RCC 7860 (cell line): ENCODE measurements around the gene GP9.
"Not testable (repeated sequence)": the region's sequence is repeated elsewhere in the genome, so short reads cannot be mapped to it uniquely, and the experiment has no call there.

Source experiments
- DNase-seq: peaks from one replicate; pipeline ENCODE4 v3.0.0-alpha.2; 2015; ENCODE audit warnings: low spot score
- FAIRE-seq: peaks from 2 replicates; lab custom pipeline; 2012; peaks lifted over from hg19 to GRCh38; lab: Jason Lieb, UNC

The GP9 gene

DNA sequence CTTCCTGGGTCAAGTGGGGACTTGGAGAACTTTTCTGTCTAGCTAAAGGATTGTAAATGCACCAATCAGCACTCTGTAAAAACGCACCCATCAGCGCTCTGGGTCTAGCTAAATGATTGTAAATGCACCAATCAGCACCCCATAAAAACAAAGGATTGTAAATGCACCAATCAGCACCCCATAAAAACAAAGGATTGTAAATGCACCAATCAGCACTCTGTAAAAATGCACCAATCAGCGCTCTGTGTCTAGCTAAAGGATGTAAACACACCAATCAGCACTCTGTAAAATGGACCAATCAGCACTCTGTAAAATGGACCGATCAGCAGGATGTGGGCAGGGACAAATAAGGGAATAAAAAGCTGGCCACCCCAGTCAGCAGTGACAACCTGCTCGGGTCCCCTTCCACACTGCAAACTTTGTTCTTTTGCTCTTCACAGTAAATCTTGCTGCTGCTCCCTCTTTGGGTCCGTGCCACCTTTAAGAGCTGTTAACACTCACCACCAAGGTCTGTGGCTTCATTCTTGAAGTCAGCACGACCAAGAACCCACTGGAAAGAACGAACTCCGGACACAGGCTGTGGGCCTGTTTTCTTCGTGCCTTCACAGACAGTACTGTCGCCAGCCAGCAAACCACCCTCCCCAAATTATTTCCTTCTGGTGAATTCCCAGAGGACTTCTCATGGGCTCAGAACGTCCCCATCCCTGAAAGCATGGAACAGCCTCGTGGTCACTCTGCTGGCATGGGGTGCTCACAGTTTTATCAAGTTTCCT, 8.9 kb downstream of the GP9 start:
- DNase-seq, FAIRE-seq: not testable (repeated sequence)

DNA sequence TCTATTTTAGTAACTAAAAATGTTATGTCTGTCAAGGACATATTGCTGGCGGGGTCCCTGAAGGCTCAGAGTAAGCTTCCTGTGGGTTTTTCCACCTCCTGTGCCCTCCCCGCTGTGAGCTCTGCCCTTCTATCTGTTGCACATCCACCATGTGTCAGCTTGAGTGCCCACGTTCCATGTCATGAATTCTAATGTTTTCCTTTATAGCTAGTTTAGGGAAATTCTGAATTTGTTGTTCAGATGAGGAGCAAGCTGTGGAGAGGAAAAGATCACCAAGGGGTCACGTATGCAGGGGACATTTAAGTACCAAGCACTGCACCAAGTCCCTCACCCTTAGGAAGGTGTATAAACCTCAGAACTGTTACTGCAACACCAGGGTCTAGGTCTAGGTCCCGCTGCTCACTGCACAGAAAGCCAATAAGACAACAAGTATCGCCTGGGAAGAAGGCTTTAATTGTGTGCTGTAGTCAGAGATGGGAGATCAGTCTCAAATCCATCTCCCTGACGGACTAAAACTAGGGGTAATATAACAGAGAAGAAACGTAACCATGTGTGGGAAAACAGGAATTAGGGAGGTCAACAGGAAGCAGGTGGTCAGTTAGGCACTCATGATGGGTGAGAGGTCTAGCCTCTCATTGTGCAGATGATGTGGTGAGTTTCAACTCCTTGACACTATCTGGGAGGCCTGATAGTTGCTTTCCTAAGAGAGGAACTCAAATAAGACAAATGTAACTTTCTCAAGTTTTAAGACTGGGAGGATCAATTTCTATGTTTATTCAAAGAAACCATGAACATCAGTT, 9.7 kb downstream of the GP9 start:
- DNase-seq, result no peak
- no peak for FAIRE-seq

DNA sequence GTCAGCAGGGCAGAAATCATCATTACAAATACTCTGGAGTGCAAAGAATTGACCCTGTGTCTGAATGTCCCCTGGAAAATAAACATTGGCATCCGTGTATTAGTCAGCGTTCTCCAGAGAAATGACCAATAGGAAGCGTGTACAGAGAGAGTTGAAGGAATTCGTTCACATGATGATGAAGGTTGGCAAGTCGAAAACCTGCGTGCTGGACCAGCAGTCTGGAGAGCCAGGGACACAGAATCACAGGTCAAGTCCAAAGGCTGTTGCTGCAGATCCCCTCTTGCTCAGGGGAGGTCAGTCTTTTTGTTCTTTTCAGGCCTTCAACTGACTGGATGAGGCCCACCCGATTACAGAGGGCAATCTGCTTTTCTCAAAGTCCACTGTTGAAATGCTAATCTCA, 16.6 kb downstream of the GP9 start:
- FAIRE-seq (no peak), DNase-seq (no peak)

DNA sequence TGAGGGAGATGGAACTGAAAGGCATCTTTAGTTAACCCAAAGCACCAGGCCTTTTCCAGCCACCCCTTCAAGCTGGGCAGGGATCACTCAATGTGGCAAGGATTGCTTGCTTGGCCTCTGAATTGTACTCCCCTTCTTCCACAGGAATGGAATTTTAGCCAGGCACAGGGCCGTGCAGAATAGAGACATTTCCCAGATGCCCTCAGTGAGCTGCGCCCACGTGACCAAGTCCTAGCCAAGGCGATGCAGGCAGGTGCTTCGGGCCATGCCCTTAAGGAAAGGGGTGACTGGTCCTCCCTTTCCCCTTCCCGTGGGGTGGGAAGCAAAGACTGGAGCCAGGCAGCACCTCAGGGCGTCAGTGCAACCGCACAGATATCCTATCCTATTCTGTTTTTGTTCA, 17.9 kb downstream of the GP9 start:
- DNase-seq (no peak), FAIRE-seq (no peak)

DNA sequence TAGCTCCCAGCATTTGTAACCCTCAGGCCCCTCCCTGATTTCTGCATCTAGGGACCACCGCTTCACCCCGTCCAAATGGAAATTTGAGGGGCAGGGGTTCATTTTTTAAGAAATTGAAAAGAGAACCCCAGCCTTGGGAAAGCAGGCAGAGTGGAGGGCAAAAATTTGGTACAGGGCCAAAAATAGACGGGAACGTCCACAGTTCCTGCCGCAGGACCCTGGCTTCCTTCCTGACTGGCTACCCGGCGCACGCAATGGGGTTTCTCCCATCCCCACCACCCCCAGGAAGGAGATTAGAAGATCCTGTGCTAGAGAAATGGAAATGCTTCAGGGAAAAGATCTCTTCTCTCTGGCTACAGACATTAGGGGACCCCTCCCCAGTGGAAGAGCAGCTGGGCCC, 20.9 kb downstream of the GP9 start:
- no peak for DNase-seq
- FAIRE-seq, result no peak

GRCh38 chr3:129082026-129082425, 21.4 kb downstream of the GP9 start:
- no peak for FAIRE-seq
- no peak for DNase-seq

- DNase-seq, result no peak
- FAIRE-seq, result no peak
These were observed 23.9 kb downstream of the GP9 start for GRCh38 chr3:129084501-129084900.

- DNase-seq (no peak), FAIRE-seq (no peak)
These were observed 24.7 kb downstream of the GP9 start for GRCh38 chr3:129085165-129085715.

GRCh38 chr3:129085818-129086217, 25.2 kb downstream of the GP9 start:
- DNase-seq, result no peak
- no peak for FAIRE-seq

DNA sequence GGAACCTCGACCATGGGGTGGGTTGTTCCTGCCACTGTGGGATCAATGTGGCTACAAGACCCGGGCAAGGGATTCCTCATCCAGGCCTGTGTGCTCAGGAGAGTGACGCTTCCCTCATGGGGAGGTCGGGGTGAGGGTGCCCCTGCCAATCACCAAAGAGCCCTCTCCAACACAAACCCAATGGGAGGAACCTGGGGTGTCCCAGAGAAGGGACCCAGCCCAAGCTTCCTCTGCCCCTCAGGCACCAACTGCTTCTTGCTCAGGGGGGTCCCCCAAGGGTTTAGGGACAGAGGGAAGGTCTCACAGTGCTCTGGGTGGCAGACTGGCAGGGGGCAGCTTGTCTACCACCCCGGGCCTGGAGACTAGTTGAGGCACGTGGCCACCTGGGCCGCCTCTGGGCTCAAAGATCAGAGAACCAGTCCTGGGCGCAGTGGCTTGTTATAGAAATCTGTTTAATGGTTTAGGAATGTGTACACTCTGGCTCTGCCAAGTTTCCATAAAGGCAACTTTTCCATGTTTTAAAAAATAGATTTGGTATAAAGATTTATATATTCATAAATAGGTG, 26.6 kb downstream of the GP9 start:
- no peak for FAIRE-seq
- no peak for DNase-seq

DNA sequence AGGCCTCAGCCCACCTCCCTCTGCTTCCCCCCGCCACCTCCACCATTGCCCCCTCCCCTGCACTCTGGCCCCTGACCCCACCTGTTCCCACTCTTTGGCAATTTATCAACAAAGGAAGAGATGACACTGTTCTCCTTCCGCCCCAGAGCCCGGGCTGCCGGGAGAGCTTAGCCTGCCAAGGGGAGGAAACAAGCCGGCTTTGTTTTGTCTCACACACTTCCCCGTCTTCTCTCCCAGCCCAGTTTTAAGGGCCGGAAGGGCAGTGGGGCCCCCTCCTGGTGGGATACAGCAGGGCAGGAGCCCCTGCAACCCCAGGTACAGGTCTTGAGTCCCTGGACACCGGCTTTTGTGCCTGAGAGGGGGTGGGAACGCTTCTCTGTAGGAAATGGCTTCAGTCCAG, 27.3 kb downstream of the GP9 start:
- not testable (repeated sequence) for DNase-seq, FAIRE-seq

GRCh38 chr3:129088312-129088711, 27.7 kb downstream of the GP9 start:
- not testable (repeated sequence) for FAIRE-seq, DNase-seq

DNA sequence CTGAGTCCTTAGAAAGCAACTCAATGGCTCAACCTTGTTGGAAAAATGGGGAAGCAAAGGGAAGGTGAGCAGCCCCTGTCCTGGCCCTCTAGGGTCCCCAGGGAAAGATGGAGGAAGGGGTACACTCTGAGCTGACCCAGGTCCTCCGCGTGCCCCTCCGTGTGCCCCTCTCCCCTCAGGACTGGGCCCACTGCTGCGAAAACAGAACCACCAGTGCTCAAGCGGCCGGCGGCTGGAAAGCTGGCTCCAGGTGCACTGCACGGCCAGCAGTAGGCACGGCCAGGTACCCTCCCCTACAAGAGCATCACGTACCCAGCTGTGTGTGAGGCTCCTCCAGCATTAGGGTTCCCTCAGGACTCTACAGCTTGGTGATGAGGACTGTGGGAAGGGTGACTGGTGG, 34.7 kb downstream of the GP9 start:
- FAIRE-seq (no peak), DNase-seq (no peak)

DNA sequence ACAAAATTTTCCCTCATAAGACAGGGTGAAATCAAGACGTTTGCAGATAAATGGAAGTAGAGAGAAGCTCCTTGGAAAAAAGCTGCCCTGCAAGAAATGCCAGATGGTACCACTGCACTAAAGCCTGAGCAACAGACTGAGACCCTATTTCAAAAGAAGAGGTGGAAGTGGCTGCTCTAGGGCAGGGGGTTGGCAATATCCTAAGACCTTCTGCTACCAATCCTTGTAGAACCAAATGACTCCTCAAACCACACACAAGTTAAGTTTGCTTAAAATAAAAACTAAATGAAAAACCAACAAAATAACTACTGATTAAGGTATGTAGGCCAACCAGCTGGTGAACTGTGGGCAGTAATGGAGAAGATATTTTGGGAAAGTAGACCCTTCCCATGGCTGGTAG, 39.7 kb downstream of the GP9 start:
- DNase-seq (no peak), FAIRE-seq (no peak)

DNA sequence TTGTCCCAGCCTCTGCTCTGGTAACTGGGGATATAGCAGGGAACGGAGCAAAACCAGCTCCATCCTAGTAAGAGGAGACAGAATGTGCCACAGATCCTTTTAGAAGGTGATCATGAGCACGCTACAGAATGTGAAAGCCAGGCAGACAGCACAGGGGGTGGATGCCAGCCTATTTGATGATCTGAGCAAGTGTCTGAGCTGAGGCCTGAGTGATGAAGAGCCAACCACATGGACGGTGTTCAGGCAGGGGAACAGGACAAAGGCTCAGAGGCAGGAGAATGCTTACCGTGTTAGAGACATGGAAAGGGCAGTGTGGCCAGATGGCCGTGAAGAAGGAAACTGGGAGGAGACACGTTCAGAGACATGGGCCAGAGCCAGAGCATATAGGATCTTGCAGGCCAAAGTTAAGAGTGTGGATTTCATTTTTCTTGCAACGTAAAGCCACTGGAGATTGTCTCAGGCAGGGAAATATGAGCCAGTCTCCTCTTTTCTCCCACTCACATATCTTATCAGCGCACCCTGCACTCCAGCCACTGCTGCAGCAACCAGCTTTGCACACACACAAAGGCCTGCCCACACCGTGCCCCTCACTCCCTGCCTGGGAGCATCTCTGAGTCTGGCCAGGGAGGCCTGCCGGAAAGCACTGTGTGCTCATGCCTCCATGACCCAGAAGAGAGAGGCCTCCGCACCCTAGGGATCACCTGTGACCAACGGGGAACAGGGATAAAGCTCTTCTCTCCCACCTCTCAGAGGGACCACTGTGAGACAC, 41.0 kb downstream of the GP9 start:
- FAIRE-seq (no peak), DNase-seq (no peak)

GRCh38 chr3:129103296-129103695, 42.7 kb downstream of the GP9 start:
- no peak for FAIRE-seq
- DNase-seq, result no peak

- no peak for DNase-seq
- FAIRE-seq, result no peak
These were observed 43.5 kb downstream of the GP9 start for GRCh38 chr3:129104051-129104450.

GRCh38 chr3:129104498-129105079, 44.0 kb downstream of the GP9 start:
- no peak for DNase-seq
- FAIRE-seq, result no peak

- DNase-seq (no peak), FAIRE-seq (no peak)
These were observed 45.3 kb downstream of the GP9 start for GRCh38 chr3:129105862-129106261.

- DNase-seq (no peak), FAIRE-seq (no peak)
These were observed 45.7 kb downstream of the GP9 start for GRCh38 chr3:129106320-129106719.
